Neuronal stem cell (in vitro differentiated cells): Measurements from ENCODE around the gene CSF2RB.
A peak's percentile ranks its signal among the peaks of the same experiment; 100 is the strongest.

ENCODE experiments used
- DNase-seq: peaks from one replicate; pipeline ENCODE4 v3.0.0-alpha.2; 2013; ENCODE audit warnings: low spot score
- H2AFZ ChIP-seq: one replicate; pipeline ENCODE4 v1.6.1; 2013; ENCODE audit warnings: mild to moderate bottlenecking, low read length, inconsistent platforms
- H2AK5ac ChIP-seq: 2 replicates; pipeline ENCODE4 v1.6.1; 2013; ENCODE audit warnings: low read depth, mild to moderate bottlenecking, inconsistent platforms, low read length, moderate library complexity, mixed read lengths
- H2BK120ac ChIP-seq: 2 replicates; pipeline ENCODE4 v1.6.1; 2013; ENCODE audit warnings: low read depth, mild to moderate bottlenecking, inconsistent platforms, low read length, moderate library complexity, mixed read lengths
- H2BK12ac ChIP-seq: one replicate; pipeline ENCODE4 v1.6.1; 2013; ENCODE audit warnings: low read length, inconsistent platforms
- H2BK15ac ChIP-seq: 2 replicates; pipeline ENCODE4 v1.6.1; 2013; ENCODE audit warnings: mild to moderate bottlenecking, low read length, inconsistent platforms, mixed read lengths
- H2BK5ac ChIP-seq: one replicate; pipeline ENCODE4 v1.6.1; 2013; ENCODE audit warnings: inconsistent platforms, mild to moderate bottlenecking, low read length, moderate library complexity
- H3K14ac ChIP-seq: one replicate; pipeline ENCODE4 v1.6.1; 2013; ENCODE audit warnings: low read length, inconsistent platforms
- H3K18ac ChIP-seq: 2 replicates; pipeline ENCODE4 v1.6.1; 2013; ENCODE audit warnings: low read length, inconsistent platforms
- H3K23ac ChIP-seq: 2 replicates; pipeline ENCODE4 v1.6.1; 2013; ENCODE audit warnings: low read depth, mild to moderate bottlenecking, mixed read lengths, low read length, inconsistent platforms; ENCODE audit not compliant: poor library complexity
- H3K27ac ChIP-seq: replicated peaks from 3 replicates; pipeline ENCODE4 v1.5.1; 2013; ENCODE audit warnings: low read length, inconsistent platforms
- H3K27me3 ChIP-seq, 3 experiments: 2 replicates each; pipeline ENCODE4 v1.6.1; 2013; ENCODE audit warnings: low read length in 3 of 3, mild to moderate bottlenecking in 2 of 3, inconsistent platforms in 1 of 3, low read depth in 1 of 3, mixed read lengths in 1 of 3, moderate library complexity in 1 of 3; ENCODE audit not compliant: control insufficient read depth in 3 of 3, insufficient read depth in 3 of 3
- H3K36me3 ChIP-seq, 2 donors: replicated peaks in 1 of 2; 2 replicates each; pipeline ENCODE4 v1.6.1; 2013; ENCODE audit warnings: low read length in 2 of 2; ENCODE audit not compliant: control insufficient read depth in 2 of 2, insufficient read depth in 2 of 2
- H3K4ac ChIP-seq: 2 replicates; pipeline ENCODE4 v1.6.1; 2013; ENCODE audit warnings: inconsistent platforms, mild to moderate bottlenecking, low read length, moderate library complexity
- H3K4me1 ChIP-seq, 2 donors: 1 replicate in 1 of 2; 2 replicates in 1 of 2; pipeline ENCODE4 v1.6.1; 2013; ENCODE audit warnings: low read length in 2 of 2, low read depth in 1 of 2; ENCODE audit not compliant: control insufficient read depth in 2 of 2, insufficient read depth in 1 of 2
- H3K4me2 ChIP-seq: one replicate; pipeline ENCODE4 v1.6.1; 2013; ENCODE audit warnings: mild to moderate bottlenecking, low read length, inconsistent platforms; ENCODE audit not compliant: insufficient read depth, poor library complexity, severe bottlenecking
- H3K4me3 ChIP-seq, 2 donors: 2 replicates each; pipeline ENCODE4 v1.5.1; 2013; ENCODE audit warnings: low read length in 2 of 2, mild to moderate bottlenecking in 2 of 2, inconsistent platforms in 1 of 2, moderate library complexity in 1 of 2
- H3K79me1 ChIP-seq: one replicate; pipeline ENCODE4 v1.6.1; 2013; ENCODE audit warnings: low read depth, mild to moderate bottlenecking, inconsistent platforms, low read length, moderate library complexity
- H3K9ac ChIP-seq: one replicate; pipeline ENCODE4 v1.6.1; 2013; ENCODE audit warnings: mild to moderate bottlenecking, low read depth, low read length, inconsistent platforms; ENCODE audit not compliant: poor library complexity
- H3K9me3 ChIP-seq, 2 donors: replicated peaks in 1 of 2; 2 replicates each; pipeline versions ENCODE3 to v1.6.1; 2013; ENCODE audit warnings: low read length in 2 of 2, mild to moderate bottlenecking in 2 of 2, inconsistent platforms in 1 of 2, low read depth in 1 of 2, mixed read lengths in 1 of 2, moderate library complexity in 1 of 2; ENCODE audit not compliant: control insufficient read depth in 2 of 2, insufficient read depth in 1 of 2
- H4K8ac ChIP-seq: one replicate; pipeline ENCODE4 v1.6.1; 2013; ENCODE audit warnings: low read depth, mild to moderate bottlenecking, inconsistent platforms, low read length, moderate library complexity
- H4K91ac ChIP-seq: one replicate; pipeline ENCODE4 v1.6.1; 2013; ENCODE audit warnings: low read length, low read depth, mild to moderate bottlenecking, inconsistent platforms; ENCODE audit not compliant: poor library complexity
- WGBS, 2 donors: extraction: QIAGEN DNeasy Blood & Tissue Kit; methylation state at CpG; one replicate each; pipeline ENCODE4 v1.1.7; 2013; ENCODE audit warnings: missing lambda C conversion rate in 2 of 2, mixed read lengths in 1 of 2; ENCODE audit not compliant: insufficient read length in 2 of 2, insufficient replicate concordance in 1 of 2; ENCODE audit errors: extremely low coverage in 2 of 2; 5-methylcytosine and 5-hydroxymethylcytosine counted together

CSF2RB gene

GRCh38 chr22:36907253-36908195 is 5.9 kb upstream of the CSF2RB start:
- Histone ChIP-seq H4K91ac (no peak overlapping the region), H3K27me3 (peaks cover 0 to 21% (median 0%) of the 10 kb centered on the region in 3 experiments), H3K23ac (no peak overlapping the region), H4K8ac (no peak overlapping the region), H3K9me3 (peaks cover 0 to under 1% of the 10 kb centered on the region in 2 donors), H3K14ac (no peak overlapping the region), H2AFZ (no peak overlapping the region), H3K4me1 (no peaks in the 10 kb centered on the region), H3K4me2 (no peak overlapping the region), H3K9ac (no peak overlapping the region), H3K36me3 (no peaks in the 10 kb centered on the region), H3K79me1 (no peaks in the 10 kb centered on the region), H3K4me3 (no peak overlapping the region), H2AK5ac (no peak overlapping the region), H3K27ac (no peak overlapping the region), H3K18ac (no peak overlapping the region), H3K4ac (no peak overlapping the region), H2BK120ac (no peak overlapping the region), H2BK15ac (no peak overlapping the region), H2BK5ac (no peak overlapping the region), H2BK12ac (no peak overlapping the region)
- no CpG with 5 or more reads among the region's 7 CpGs for WGBS, 2 donors
- no peak for DNase-seq

GRCh38 chr22:36910461-36910860 is 3.0 kb upstream of the CSF2RB start:
- Histone ChIP-seq H3K27ac (no peak overlapping the region), H3K18ac (no peak overlapping the region), H2BK12ac (no peak overlapping the region), H3K9ac (no peak overlapping the region), H2BK15ac (no peak overlapping the region), H4K8ac (no peak overlapping the region), H3K23ac (no peak overlapping the region), H3K9me3 (no peaks in the 10 kb centered on the region), H3K4me3 (no peak overlapping the region), H2BK5ac (no peak overlapping the region), H3K4me2 (no peak overlapping the region), H3K14ac (no peak overlapping the region), H3K79me1 (no peaks in the 10 kb centered on the region), H4K91ac (no peak overlapping the region), H2AFZ (no peak overlapping the region), H3K36me3 (no peaks in the 10 kb centered on the region), H2AK5ac (no peak overlapping the region), H3K27me3 (peaks cover 0 to 36% (median 0%) of the 10 kb centered on the region in 3 experiments), H3K4ac (no peak overlapping the region), H3K4me1 (no peaks in the 10 kb centered on the region), H2BK120ac (no peak overlapping the region)
- no peak for DNase-seq

- no peak overlapping the region for H4K8ac ChIP-seq
- H2BK120ac ChIP-seq, result no peak overlapping the region
- no peak overlapping the region for H3K4me2 ChIP-seq
- H2AFZ ChIP-seq, result peak overlapping the region; percentile 36
- H3K27ac ChIP-seq, result no peak overlapping the region
- no peaks in the 10 kb centered on the region for H3K36me3 ChIP-seq
- H3K18ac ChIP-seq, result no peak overlapping the region
- H2BK15ac ChIP-seq, result no peak overlapping the region
- DNase-seq, result no peak
- no peak overlapping the region for H2BK12ac ChIP-seq
- no peaks in the 10 kb centered on the region for H3K9me3 ChIP-seq
- no peaks in the 10 kb centered on the region for H3K4me1 ChIP-seq
- H3K9ac ChIP-seq, result no peak overlapping the region
- no peaks in the 10 kb centered on the region for H3K79me1 ChIP-seq
- WGBS, 2 donors, result no CpG with 5 or more reads among the region's 13 CpGs
- peaks cover 0 to 36% (median 0%) of the 10 kb centered on the region in 3 experiments for H3K27me3 ChIP-seq
- H3K23ac ChIP-seq, result no peak overlapping the region
- H4K91ac ChIP-seq, result no peak overlapping the region
- H3K4me3 ChIP-seq, result no peak overlapping the region
- no peak overlapping the region for H2BK5ac ChIP-seq
- H2AK5ac ChIP-seq, result no peak overlapping the region
- no peak overlapping the region for H3K14ac ChIP-seq
- H3K4ac ChIP-seq, result no peak overlapping the region
These were observed 1.4 kb upstream of the CSF2RB start for GRCh38 chr22:36911887-36912661.
